Embryonic facial prominence (tissue), 1 donor: ENCODE data around the gene P2RX1.

ENCODE experiments used
- DNase-seq: peaks from one replicate; pipeline ENCODE4 v3.0.0-alpha.2; 2016; ENCODE audit errors: extremely low spot score

P2RX1 gene

GRCh38 chr17:3915995-3916696, at the start of gene P2RX1:
TSS of gene P2RX1 (minus strand) at chr17:3916465. CDS start at chr17:3916225, 240 bp downstream.
- no peak for DNase-seq

DNA sequence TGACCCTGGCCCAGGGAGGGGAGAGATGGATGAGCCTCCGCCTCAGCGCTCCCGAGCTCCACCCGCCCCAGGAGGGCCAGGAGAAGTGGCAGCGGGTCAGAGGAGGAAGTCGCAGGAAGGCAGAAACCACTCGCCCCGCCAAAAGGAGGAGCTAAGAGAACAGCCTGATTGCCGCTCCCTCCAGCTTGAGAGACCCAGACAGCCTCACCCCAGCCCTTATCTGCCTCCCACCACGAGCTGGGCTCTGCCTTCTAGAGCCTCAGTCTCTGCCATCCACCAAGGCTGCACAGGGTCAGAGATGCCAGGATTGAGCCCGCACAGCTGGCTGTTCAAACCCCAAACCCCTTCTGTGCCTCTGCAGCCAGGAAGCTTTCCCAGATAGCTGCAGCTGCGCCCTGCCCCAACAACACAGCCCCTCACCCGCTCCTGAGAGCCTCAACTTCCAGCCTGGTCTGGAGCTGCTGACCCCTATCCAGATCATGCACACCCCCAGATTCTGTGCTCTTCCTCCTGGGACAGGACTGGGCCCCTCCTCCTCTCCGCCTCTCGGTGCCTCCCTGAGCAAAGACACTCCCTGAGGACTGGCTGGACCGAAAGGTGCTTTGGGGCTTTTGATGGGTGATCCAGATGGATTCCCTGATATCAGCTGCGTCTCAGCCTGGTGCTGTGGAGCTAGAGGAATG, 49.0 kb upstream of the P2RX1 start:
- no peak for DNase-seq

GRCh38 chr17:3964203-3965117, 48.2 kb upstream of the P2RX1 start, which contains the start of gene ATP2A3:
TSS of gene ATP2A3 (minus strand) at chr17:3964437. CDS start at chr17:3964291, 146 bp downstream.
- DNase-seq, result no peak

DNA sequence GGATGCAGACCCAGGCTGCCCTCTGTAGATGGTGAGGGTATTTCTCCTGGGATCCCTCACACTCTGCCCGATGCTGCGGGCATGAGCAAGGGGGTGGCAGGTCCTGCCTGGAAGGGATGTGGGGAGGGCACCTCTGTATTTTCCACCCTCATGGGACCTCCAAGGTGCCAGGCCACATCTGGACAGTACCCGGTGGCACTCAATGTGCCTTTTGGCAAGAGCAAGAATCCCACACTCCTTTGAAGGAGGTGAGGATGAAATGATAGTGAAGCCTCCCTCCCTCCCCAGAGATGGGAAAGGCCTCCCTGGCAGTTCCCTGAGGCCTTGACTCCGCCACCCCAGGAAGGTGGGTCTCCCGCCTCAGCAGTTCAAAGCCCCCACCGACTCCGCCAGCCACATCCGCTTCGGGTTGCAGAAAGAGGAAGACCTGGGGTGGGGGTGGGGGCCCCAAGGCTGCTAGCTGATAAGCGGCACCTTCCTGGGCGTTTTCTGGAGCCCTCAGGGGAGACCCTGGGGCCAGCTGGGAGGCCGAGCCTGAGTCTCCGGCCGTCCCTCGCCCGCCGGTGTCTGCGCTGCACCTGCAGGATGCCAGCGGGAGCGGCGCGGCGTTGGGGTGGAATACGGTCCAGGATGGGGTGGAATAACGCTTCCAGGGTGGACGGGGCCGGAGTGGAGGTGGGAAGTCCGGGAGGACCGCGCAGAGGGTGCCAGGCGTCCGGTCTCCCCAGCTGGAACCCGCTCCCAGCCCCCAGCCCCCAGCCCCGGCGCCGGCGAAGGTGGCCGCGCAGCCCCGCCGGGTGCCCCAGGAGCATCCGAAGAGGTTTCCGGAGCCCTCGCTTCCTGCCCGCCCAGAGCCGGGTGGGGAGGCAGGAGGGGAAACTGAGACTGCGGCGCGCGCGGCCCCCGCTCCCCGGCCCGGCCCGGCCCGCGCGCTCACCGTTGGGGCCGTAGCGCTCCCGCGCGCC, 47.3 kb upstream of the P2RX1 start:
- no peak for DNase-seq

DNA sequence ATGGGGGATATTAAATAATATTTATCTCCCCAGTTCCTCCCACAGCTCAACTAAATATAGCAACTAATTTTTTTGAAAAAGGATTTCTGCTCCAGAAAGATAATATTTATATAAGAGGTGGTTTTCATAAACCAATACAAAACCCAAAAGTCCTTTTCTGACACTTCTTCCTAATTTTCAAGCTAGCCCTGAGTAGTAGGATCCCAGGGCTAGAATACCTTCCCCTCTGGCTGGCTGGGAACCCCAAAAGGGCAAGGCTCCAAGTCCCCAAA, 46.6 kb upstream of the P2RX1 start:
- no peak for DNase-seq

- no peak for DNase-seq
These were observed 46.1 kb upstream of the P2RX1 start for GRCh38 chr17:3962217-3962964.

DNA sequence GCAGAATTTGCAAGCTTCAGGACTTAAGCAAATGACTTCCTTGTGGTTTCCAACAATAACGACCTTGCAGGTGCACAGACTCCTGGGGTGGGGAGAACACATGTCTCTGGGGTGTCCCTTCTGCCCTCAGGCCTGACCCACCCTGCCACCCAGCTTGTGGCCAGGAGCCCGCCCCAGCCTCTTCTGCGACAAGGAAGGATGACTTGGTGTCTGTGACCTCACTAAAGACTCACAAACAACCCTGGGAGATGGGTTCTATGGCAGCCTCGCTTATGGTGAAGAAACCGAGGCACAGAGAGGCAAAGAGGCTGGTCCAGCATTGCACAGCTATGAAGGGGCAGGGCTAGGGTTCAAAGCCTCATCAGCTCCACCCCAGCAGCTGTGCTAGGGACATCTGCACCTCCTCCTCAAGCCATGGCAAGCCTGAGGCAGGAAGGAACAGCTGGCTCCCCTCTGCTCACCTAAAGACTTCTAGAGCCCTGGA, 45.3 kb upstream of the P2RX1 start:
- DNase-seq, result no peak

DNA sequence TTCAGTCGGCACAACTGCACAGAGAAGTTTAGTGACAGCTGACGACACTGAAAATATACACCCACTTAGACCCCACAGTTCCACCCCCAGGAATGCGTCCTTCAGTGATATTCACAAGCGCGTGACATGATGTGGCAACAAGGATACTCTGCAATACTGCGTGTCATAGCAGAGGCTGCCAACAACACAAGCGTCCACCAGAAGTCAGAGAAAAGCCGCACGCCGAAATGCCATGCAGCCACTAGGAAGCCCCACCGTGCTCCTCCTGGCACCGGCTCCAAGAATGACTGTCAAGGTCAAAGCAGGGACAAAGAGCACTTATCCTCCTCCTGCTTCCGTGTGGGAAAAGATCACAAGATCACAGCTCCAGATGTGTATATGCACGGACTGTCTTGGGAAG, 44.5 kb upstream of the P2RX1 start:
- DNase-seq, result no peak

GRCh38 chr17:3959921-3960601, 43.8 kb upstream of the P2RX1 start:
- no peak for DNase-seq

DNA sequence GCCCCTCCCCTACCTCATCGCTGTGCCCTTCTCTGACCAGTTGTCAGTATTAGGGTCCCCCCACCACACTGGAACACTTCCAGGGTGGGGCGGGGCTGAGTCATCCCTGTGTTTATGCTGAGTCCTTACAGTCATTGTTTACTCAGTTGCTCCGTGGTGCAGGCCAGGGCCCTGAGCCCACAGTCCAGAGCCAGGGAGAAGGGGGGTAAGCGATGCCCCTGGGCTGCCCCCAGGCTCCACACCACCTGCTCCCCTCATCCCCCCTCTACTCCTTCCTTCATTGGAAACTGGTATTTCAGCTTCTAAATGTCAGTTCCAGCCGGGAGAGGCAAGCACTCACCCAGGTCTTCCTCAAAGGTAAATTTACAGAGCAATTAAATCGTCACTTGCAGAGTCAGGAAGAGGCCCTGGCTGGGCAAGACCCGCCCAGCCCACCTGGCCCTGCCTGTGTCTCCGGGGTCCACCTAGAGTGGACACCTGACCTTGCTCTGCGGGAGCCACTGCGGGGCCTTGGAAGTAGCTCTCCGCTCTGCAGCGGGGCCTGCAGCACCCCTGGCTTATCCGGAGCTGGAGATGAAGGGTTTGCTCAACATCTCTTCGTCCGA, 43.1 kb upstream of the P2RX1 start:
- DNase-seq, result no peak

DNA sequence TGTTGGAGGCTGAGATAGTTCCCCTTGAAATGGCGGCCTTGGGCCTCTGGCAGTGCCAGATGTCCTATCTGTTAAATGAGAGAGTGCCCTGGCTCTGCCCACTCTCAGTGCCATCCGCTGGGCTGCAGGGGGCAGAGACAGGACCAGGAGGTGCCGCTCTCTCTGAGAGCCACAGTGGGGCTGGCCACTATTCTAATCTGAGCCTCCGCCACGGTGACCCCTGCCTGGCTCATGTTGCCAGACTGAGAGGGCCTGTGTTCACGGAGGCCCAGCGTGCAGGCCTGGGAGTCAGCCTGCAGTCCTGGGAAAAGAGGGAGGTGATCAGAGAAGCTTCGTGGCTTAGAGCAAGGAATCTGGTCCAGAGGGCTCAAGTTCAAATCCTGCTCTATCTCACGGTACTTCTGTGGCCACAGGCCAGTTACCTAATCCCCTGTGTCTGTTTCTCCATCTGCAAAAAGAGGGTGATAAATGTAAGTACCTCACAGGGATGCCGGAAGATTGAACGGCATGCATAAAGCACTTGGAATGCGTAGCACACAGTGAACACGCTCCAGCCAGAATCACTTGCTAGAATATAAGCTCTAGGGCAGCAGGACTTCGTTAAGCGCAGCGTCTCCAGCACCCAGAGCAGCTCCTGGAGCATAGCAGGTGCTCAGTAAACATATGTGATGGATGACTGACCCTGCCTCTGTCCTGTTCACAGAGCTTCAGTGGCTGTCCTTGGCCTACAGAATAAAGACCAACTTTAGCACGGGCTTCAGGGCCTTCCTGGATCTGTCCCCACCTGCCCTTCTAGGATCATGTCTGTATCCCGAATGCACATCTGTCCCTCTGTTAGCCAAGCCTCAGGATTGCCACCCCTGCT, 41.7 kb upstream of the P2RX1 start:
- no peak for DNase-seq

- no peak for DNase-seq
These were observed 40.7 kb upstream of the P2RX1 start for GRCh38 chr17:3956983-3957382.

DNA sequence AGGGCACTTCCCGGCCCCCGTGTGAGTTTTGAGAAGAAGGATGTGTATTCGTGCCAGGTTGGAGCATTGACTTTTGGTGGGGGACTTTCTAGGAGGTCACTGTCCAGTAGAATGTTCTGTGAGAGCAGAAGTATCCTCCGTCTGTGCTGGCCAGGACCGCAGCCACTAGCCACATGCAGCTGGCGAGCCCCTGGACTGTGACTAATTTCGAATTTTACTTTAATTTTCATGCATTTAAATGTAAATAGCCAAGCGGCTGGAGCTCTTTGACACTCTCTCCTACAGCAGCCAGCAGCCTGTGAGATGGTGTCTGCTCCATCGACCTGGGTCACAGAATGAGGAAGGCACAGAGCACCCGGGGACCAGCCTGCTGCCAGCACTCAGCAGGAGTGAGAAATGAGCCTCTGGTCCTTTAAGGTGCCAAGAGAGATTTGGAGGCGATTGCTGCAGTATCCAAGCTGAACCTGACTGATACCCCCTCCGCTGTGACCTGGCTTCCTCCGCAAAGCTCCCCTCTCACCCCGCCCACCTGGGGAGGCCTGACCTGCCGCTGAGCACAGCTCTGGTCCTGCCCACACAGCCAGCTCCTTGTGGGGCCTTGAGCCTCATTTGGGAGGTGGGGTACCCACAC, 40.2 kb upstream of the P2RX1 start:
- DNase-seq, result no peak

- no peak for DNase-seq
These were observed 39.4 kb upstream of the P2RX1 start for GRCh38 chr17:3955673-3955988.

DNA sequence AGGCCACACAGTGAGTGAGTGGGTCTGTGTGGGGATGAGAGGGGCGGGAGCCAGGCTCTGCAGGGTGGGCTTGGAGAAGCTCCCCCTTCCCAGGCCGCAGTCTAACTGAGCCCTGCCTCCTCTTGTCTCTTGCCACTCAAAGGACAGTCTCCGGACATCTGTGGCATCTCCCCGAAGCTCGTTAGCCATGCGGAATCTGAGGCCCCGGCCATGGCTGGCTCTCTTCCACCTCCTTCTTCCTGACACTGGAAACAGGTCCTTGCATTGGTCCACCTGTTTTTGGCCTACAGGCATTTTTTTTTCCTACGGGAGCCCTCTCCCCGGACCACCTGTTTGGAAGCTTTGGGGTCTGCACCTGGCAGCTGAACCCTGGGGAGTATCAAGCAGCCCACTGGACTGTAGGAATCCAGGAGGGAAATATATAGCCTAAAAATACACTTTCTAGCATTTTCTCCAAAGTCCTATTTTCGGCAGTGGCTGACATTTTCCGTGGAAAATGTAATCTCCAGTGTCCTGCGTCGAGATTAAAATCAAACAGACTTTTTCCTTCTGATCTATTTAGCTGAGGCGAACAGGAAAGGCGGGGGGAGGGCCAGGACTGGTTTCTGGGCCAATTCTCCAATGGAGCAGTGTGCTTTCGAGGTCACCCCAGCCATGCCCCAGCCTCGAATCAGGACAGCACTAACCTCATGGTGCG, 38.9 kb upstream of the P2RX1 start:
- no peak for DNase-seq

DNA sequence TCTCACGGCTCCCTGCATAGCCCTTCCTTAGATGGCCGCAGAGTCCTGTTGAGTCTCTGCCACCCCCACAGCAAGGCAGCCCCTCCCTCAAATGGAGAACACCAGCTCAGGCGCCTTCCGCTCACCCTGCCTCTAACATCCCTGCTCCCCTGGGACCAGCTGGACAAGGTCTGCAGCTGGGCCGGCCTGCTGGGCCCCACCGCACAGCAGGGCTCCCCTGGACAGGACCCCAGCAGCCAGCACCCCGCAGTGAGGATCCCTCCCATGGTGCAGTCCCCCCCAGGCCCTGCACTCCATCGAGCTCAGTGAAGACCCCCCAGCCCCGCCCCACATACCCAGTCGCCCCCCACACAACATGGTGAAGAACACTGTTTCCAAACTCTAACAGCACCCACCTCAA, 37.8 kb upstream of the P2RX1 start:
- DNase-seq, result no peak

GRCh38 chr17:3953542-3953941, 37.3 kb upstream of the P2RX1 start:
- DNase-seq, result no peak

DNA sequence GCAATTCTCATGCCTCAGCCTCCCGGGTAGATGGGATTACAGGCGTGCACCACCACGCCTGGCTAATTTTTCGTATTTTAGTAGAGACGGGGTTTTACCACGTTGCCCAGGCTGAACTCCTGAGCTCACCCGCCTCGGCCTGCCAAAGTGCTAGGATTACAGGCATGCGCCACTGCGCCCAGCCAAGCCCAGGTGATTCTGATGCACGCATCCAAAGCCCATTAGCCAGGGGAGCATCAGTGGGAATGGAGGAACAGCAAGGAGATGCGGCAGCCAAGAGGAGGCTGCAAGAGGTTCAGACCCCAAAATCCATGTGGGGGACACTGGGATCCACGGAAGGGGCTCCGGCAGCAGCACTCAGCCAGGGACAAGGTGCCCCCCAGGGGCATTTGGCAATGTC, 35.9 kb upstream of the P2RX1 start:
- no peak for DNase-seq
